HG02981 (cell line): ENCODE measurements around the gene DACT1.

ENCODE experiments used
- ATAC-seq: cut with Tn5 transposase; IDR thresholded peaks from one replicate; pipeline ENCODE4 v1.9.1; 2021; ENCODE audit warnings: mild to moderate bottlenecking, moderate library complexity; ENCODE audit not compliant: unreplicated experiment

DACT1 gene

DNA sequence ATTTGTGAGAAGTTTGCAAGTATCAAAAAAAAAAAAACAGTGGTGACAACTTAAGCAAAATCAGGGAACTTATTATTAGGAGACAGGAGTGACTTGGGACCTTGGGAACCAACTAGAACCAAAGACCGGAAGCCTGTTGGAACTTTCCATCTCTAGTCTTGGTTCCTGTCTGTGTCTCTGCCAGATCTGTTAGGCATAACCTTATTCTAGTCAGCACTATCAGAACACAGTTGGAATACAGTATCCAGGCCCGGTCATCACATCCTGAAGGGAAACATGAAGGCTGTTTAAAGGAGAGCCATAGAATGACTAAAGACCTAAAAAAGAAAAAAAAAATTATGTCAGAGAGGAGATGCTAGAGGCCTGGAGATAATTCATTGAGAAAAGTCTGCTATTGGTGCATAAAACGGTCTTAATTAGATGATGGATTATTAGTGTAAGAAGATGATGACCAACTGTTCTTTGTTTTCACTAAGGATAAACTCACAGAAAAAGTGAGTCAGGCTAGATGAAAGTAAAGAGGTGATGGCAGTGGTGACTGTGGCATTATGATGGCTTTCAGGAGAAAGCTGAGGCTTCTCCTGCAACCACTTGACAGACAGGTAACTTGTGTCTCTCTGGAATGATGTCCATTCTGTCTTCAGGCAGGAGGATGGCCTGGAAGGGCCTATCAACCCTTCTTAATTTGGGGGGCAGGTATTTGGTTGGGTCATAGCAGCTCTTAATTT lies 28.2 kb downstream of the DACT1 start:
- no peak for ATAC-seq

DNA sequence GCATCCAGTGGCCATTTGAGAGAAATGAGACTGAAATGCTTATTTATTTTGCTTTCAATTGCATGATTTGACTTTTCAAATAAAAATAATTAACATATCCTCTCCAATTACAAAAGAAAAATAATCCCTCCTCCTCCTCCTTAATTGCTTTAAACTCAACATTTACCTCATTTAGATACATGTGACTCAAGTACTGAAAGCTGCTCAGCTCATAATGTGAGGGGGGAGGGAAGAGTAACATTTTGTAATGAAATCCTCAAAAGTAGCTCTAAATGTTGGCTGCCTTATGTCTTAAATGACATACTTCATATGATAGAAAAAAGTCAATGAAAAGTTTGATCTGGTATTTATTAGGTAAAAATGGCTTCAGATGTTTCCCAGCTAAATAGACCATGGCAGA lies 29.0 kb downstream of the DACT1 start:
- ATAC-seq, result no peak

DNA sequence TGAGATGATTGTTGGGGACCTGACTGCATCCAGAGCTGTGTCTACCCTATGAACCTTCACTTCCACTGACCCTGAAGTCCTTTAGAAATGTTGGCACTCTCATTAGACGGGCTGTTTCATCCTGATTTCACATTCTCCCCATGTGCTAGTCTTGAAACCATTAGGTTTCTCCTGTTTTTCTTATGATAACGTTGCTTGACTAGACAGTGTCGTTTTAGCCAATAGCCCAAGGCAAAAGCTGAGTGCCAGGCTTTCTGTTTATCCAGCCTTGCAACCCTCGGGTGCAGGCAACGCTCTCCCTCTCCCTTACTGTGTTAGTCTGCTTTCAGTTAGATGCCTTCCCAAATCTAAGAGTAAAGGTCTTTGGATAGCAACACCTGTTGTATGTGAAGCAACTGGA lies 30.1 kb downstream of the DACT1 start:
- ATAC-seq, result no peak

DNA sequence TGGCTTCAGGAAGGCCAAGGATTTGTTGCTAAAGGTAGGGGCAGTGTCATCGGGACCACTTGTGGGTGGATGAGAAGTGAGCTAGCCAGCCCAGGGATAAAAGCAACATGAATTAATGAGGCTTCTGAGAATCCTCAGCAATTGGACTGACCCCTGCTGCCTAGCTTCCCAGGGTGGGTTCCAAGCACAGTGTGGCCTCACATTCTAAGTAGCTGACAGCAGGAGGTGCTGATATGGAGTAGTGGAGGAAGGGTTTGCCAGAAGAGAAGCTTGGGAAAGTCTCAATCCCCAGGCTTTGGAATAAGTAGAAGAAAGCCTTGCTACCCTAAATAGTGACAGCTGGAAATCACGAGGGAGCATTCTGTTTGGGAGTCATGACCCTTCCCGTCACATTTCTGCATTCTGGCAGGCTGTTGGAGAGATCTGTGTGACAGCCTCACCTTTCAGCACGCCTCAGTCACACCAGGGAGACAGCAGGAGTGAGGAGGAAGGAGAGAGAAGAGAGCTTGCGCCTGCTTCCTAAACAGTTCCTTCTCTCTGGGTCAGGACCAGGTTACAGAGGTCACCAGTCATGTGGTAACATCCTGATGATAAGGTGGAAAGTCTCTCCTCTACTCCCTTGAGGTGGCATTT lies 31.2 kb downstream of the DACT1 start:
- ATAC-seq, result no peak

DNA sequence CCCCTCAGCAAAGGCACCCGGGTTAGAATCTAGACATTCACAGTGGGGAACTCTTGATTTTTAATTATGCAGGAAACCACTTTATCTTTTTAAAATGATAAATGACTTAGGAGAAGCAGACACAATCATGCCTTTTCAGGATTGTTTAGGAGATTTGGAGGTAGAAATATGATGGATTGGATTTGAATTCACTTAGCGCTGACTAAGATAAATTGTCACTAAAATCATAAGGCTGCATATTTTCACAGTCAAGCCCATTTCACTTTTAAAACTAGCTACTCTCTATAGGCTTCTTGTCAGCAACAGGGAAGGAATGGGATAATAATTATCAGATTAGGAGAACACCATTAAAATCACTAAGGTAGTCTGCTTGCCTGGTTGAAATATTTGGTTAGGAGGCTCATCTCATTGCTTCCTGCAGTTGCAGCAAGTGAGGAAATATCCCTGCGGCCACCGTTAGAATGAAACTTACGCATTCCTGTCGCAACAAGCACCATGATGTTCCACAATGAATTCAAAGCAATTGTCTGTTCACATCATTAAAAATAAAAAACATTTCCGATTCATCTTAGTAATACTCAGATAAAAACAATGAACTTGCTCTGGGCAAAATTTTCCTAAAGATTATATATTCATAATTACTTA lies 31.9 kb downstream of the DACT1 start:
- ATAC-seq, result no peak

DNA sequence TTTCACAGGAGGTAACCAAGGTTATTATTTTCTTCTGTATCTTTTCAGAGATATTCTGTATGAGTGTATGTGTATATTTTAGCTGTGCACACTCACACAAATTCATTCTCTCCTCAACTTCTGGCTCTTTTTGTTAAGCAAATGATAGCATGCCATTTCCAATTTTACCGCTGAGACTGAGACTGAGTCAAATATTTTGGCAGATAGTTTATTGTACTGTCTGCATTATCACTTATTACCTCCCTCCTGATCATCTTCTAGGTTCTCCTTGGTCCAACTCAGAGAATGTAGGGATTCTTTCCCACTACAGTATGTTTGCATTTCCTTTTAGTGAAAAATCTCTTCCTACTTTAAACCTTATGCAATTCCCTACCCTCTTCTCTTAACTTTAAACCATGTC lies 33.3 kb downstream of the DACT1 start:
- ATAC-seq, result no peak

DNA sequence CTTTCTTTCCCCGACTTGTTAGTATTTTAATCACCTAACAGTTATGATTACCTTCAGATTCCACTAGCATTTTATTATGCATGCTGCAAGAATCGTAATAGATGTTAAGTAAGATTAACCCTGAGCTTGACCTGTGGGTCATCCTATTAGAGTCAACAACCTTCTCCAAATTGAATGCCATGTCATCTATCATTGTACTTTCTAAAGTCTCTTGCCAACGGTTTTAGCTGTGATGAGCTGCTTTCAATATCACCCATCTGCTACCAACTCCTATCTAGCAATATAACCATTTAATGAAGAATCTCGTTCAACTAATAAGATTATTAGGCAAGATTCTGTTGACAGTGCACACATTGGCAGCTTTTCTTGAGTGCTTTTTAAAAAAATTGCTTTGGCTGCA lies 33.7 kb downstream of the DACT1 start:
- no peak for ATAC-seq

DNA sequence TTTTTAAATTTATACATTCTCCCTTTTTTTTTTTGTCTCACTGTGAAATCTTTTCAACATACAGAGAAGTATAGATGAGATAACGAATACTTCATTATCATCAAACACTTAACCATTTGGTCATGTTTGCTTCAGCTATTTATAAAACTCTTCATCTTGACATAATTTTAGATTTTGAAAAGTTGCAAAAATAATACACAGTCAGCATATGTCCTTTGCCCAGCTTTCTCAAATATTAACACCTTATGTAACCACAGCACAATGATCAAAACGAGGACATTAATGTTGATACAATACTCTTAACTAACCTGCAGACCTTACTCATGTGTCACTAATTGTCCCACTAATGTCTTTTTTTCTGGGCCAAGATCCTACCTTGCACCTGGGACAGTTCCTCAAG lies 36.0 kb downstream of the DACT1 start:
- no peak for ATAC-seq

DNA sequence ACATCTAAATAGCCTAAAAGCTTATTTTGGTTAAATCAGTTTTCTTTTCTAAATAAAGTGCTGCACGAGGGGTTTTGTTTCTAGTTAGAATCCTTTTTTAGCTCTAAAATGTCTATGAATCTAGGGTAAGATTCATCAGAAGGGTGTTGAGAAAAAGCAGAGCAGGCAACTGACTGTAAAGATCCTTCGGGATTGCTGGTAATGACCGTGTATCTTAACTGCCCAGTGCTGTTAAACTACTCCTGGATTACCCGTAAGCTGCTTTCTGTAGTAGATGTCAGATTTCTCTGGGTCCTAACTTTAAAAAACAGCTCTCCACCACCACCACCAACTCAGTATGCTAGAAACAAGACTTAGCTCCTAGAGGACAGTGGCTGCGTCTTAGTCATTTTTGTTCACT lies 39.2 kb downstream of the DACT1 start:
- no peak for ATAC-seq

DNA sequence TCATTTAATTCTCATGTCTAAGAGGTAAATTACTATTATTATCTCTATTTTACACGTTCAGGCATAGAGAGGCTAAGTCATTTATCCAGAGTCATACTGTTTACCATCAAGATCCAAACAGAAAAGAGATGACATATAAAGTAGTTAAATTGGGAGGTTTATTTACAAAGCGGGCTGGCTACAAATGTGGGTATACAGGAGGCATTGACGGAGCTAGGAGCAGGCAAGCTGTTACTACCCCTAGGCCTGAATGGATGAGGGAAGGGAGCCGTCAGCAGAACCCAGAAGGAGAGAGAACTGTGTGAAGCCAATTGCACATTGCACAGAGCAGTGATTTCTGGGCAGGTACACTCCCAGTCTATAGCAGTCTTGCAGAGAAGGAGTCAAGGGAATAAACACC lies 39.8 kb downstream of the DACT1 start:
- no peak for ATAC-seq

DNA sequence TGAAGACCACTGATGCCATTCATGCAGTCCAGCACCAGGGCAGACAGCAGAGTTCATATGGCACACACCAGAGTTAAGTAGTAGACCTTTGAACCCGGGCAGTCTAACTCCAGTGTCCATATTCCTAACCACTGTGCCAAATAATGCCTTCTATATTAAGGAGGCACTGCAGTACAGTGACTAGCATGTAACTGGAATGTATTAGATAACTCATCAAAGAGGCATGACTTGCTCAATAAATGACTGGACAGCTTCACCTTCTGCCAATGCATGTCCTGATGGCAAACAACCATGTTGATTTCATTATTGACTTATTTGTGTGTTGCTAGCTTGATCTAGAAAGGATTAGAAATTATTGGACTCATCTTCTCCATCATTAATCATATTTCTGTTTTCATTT lies 40.2 kb downstream of the DACT1 start:
- ATAC-seq, result no peak

DNA sequence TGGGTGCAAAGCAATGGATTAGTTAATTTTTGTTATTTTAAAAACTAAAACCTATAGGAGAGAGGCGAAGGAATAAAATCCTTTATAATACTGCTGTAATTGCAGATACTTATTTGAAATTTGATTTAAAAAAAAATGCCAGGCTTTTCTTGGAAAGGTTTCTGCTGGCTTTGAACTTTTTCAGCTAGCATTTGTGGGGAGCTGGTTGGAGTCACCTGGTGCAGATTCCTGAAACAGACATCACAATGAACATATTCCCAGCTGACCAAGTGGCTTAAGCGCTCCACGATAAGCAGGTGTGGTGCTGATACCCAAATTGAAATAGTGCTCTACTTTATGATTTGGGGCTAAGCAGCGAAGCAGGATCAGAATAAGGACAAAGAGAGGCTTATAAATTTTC lies 42.9 kb downstream of the DACT1 start:
- no peak for ATAC-seq

DNA sequence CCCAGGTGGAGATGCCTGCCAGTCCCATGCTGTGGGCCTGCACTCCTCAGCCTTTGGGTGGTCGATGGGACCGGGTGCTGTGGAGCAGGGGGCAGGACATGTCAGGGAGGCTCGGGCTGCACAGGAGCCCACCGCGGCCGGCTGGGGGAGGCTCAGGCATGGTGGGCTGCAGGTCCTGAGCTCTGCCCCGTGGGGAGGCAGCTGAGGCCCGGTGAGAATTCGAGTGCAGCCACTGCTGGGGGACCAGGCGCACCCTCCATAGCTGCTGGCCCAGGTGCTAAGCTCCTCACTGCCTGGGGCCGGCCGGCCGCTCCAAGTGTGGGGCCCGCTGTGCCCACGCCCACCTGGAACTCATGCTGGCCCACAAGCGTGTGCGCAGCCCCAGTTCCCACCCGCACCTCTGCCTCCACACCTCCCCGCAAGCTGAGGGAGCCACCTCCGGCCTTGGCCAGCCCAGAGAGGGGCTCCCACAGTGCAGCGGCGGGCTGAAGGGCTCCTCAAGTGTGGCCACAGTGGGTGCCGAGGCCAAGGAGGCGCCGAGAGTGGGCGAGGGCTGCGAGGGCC lies 49.6 kb downstream of the DACT1 start:
- ATAC-seq, result no peak

DNA sequence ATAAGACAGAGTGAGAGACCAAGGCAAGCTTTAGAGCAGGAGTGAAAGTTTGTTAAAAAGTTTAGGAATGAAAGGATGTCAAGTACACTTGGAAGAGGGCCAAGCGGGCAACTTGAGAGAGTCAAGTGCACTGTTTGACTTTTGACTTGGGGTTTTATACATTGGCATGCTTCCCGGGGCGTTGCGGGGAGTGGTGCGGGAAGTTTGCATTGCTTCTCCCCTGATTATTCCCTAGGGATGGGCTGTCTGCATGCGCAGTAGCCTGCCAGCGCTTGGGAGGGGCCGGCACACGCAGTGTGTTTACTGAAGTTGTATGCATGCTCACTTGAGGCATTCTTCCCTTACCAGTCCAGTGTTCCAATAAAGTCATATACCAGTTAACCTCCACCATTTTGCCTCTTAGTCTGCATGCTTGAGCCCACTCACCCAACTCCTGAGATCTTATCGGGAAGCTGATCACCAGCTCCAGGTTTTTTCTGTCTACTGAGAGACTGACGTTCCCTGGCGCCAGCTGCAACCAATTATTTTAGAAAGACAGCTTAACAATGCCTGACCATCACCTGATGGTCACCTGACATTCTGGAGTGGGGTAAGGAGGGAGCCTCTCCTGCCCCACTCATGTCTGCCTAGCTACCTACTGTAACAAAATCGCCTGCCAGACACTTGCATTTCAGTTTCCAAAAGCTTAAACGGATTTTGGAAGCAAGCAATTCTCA lies 53.2 kb downstream of the DACT1 start:
- ATAC-seq, result no peak

DNA sequence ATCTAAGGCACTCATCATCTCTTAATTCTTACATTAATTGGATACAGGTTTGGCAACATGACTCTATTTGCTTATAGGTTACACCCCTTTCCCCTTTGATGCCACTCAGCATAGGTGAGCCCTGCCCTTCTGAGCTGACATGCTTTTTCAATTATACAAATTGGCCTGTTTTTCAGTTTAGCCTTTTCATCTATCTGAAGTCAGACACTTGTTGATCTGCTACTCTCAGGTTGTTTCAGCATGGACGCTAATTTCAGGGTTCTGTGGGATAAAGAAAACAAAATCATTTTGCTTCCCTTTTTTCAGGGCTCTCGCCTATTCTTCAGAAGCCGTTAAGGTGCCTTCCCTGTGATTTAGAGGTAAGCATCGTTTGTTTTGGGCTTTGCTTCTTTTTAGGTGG lies 55.3 kb downstream of the DACT1 start:
- no peak for ATAC-seq

DNA sequence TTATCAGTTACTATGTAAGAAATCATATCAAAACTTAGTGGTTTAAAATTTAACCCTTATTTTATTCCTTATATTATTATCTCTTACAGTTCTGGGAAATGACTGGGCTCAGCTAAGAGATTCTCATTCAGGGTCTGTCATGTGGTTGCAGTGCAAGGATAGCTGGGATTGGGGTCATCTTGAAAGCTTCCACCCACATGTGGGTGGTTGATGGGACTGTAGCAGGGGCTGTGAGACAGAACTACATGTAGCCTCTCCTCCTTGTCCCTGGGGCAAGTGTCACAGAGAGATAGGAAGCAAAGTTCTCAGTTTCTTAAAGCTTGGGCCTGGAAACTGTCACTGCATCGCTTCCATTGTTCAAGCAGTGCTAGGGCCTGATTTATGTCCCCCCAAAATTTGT lies 57.8 kb downstream of the DACT1 start:
- no peak for ATAC-seq

DNA sequence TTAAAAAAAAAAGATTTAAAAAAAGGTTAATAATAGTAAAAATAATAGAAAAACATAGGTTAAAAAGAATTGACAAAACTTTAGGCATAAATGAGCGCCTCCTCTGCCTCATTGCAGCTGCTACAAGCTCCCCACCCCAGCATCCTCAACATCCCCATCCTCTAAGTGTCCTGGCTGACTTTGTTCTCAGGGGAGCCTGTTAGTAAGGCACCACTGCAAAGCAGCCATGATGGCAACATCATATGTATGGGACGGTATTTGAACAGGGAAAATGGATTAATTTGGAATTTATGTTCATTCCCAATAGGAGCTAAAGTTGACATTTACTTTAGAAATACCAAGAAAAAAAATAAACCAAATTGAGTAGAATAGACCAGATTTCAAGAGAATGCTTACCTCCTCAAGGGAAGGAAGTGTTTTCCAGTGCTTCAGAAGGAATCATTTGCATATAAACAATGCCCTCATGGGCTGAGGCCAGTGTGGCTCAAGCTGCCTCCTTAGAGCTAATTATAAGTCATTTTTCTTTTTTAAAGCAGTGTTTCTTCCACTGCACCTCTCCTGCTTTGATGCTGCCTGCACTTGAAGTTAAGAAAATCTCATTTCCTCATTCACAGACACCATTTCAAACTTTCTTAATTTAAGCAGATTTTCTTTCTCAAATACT lies 59.6 kb downstream of the DACT1 start:
- no peak for ATAC-seq
